HPDE6-E6E7 (cell line): Measurements from ENCODE around the gene RUFY1.
"Not testable (repeated sequence)": the region's sequence is repeated elsewhere in the genome, so short reads cannot be mapped to it uniquely, and the experiment has no call there.

Source experiments
- DNase-seq: peaks from one replicate; pipeline ENCODE4 v3.0.0; 2011; ENCODE audit warnings: missing footprints; ENCODE audit errors: extremely low spot score

Gene RUFY1

GRCh38 chr5:179623003-179623905 lies 72.9 kb downstream of the RUFY1 start, which contains the start of gene HNRNPH1:
Gene HNRNPH1, minus strand, starts transcription at chr5:179623671. Its CDS starts 538 bp downstream, at chr5:179623133.
- DNase-seq = peak; percentile 98

DNA sequence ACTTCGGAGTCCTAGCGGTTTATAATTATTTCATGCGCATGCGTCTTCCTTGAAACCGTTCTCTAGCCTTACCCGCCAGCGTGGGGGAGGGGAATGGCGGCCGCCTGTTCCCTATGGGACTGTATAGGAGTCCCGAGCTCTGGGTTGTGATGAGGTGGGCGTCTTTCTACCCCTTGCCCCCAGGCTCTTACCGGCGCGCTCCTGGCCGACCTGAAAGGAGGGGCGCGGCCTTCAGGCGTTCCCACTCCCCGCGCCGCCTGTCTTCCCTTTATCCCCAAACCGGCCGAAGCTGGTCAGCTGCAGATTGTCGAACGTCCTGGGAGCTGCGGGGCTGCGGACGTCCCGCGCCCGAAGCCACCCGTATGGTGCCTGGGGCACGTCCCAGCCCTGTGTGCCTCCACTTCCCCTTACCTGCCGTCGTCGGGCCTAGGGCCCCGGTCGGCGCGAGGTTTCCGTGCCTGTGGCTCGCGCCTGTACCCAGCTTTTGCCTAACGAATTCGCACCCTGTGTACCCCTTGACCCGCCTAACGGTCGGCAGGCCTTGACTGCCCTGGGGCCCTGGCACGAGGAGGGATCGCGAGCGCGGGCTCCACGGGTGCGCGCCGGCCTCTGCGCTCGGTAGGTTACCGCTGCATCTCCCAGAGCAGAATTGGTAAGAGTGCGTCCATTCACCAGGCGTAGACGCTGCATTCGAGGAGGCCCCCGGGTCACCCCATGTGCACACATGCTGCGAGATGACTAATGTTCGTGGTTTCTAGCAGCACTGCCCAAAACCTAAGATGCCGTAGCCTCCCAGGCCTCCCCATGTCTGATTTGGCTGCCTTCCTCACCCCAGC lies 73.8 kb downstream of the RUFY1 start:
- peak; percentile 67 for DNase-seq

DNA sequence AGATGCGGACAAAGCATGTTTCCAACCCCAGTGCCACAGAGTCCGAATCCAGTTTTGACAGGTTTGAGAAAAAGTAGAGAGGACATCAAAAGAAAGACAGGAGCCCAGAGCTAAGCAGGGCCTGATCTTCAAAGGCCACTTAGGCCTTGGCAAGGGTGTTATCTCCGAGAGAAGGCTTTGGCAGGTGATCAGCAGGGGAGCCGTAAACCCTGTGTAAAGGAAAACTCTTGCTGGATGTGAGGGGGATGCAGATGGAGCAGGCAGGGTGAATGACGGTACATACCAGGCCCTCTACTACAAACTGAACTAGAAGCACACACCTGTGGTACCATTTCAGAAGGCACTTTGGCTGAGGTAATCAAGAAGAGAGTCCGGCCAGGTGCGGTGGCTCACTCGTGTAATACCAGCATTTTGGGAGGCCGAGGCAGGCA lies 74.5 kb downstream of the RUFY1 start:
- no peak for DNase-seq

GRCh38 chr5:179633501-179634369 lies 83.4 kb downstream of the RUFY1 start:
- not testable (repeated sequence) for DNase-seq

DNA sequence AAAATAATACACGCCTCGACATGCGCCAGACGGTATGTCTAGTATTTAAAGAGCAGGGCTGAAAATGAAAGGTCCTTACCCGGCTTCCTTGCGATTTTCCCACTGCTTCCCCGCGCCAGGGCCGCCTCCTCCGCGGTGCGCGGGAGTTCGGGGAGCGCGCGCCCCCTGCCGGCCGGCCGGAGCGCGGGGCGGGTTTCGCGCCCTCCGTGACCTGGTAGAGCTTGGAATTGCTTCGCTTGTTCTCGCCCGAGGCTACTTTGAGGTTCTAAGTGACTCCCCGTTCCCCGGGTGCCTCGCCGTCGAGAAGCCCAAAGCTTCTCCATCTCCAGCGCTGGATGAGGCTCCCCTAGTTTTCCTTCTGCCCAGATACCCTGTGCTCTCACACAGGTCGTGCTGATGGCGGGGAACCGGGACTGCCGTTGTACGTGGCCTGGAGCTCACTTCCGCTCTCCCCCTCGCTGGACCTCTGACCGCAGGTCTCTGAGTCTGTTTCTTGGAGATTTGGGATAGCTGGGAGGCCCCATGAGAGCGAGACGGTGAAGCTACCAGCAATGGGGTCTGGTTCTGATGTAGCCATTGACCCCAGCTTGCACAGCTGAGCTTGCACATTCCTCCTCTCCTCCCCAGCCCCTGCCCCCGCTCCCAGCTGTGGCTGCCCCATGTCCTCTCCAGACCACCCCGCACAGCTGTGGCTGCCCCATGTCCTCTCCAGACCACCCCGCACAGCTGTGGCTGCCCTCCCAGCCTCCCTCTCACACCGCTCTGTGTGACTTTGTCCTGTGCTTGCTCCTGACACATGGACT lies 84.2 kb downstream of the RUFY1 start:
- not testable (repeated sequence) for DNase-seq

- DNase-seq = not testable (repeated sequence)
These were observed 88.9 kb downstream of the RUFY1 start for GRCh38 chr5:179639296-179639695.

- not testable (repeated sequence) for DNase-seq
These were observed 91.4 kb downstream of the RUFY1 start for GRCh38 chr5:179641745-179642144.

DNA sequence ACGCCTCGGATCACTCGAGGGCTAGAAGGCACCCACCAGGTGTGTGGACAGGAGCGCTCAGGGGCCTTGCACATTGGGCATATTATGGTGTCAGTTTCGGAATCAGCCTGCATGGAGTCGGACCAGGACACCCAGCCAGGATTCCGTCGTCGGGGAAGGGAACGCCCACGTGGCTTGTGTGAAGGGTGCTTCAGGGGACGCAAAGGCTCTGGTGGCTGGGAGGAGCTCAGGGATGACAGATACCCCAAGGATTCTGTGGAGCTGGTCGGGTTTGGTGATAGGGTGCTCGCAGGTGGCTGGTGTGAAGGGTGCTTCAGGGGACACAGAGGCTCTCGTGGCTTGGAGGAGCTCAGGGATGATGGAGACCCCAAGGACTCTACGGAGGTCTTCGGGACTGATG lies 92.3 kb downstream of the RUFY1 start:
- DNase-seq = not testable (repeated sequence)

DNA sequence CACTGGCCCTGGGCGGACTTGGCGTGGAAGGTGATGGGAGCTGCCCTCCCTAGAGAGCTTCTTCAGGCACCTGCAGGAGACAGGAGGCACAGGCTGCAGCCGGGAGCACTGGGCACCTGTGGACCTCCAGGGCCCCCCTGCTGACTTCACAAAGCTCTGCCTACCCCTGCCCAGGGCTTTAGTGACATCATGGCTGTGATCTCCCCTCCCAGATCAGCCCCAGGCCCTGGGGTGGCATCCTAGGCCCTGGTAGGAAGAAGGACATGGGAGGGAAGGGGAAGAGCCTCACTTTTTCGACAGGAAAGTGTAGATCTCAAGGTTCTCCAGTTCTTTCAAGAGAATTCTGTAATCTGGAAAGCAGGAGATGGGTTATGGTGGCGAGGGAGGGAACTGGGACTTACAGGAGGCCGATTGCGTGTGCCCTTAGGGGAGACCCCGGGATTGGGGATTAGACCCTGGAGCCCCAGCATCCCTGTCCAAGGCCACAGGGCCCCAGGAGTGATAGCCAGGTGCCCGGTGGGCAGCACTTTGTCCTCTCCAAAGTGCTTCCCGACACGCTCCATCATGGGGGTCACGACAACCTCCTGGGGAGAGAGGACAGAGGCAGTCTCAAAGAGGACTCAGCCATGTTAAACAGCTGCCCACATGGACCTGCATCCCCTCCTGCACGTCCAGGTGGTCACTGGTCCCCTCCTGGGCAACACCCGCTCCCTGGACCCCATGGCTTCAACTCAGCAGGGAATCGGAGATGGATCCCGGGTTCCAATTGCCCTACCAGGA lies 93.0 kb downstream of the RUFY1 start:
- DNase-seq = not testable (repeated sequence)

DNA sequence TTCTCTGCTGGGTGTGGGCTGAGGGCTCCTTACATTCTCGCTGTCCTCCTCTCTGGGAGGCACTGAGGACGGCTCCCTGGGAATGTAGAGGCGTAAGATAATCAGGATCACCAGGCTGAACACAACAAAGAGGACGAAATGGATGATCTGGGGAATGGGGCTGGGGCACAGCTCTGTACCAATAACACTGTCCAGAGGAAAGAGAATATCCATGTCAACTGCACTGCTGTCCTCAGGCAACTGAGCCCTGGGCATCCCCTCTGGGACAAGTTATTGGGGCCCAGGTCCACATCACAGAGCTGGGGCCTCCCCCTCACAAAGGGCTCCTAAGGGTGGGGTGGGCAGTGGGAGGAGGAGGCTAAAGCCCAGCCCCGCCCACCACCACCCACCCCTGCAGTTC lies 94.4 kb downstream of the RUFY1 start:
- not testable (repeated sequence) for DNase-seq

DNA sequence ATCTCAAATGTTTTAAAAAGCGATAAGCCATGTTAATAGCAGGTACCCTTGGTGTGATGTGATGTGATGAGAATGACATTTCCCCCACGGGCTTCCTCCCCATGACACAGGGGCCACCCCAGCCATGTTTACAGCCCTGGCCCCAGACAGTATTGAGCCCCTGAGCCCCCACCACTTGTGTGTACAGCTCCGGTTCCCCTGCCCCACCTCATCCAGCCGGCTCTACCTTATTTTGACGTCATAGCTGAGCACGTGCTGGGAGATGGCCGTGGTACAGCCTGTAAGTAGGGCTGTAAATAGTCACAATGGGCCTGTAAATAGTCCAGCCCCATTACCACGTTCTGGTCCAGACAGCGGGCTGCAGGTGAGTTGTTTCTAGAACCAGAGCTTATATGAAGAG lies 98.1 kb downstream of the RUFY1 start:
- DNase-seq = no peak

DNA sequence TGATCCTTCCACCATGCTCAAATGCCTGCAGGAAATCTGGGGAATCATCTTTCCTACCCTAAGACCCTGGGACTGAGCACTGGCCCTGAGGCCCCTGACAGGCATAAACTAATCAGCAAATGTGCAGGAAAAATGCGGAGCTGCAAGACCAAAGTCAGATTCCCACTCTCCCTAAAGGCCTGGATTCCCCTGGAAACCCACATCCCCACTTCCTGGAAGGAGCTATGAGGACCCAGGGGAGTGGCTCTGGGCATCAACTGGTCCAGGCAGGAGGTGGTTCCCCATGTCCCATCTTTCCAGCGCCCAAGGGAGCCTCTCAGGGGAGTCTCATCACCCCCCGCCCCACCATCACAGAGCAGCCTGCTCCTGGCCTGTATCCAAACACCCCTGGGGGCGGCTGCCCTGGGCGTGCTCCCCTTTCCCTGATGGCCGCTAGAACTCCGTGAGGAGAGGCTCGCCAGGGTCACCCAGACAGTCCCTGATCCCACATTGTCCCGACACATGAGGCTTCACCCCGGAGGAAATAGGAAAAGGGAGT lies 98.9 kb downstream of the RUFY1 start:
- not testable (repeated sequence) for DNase-seq

DNA sequence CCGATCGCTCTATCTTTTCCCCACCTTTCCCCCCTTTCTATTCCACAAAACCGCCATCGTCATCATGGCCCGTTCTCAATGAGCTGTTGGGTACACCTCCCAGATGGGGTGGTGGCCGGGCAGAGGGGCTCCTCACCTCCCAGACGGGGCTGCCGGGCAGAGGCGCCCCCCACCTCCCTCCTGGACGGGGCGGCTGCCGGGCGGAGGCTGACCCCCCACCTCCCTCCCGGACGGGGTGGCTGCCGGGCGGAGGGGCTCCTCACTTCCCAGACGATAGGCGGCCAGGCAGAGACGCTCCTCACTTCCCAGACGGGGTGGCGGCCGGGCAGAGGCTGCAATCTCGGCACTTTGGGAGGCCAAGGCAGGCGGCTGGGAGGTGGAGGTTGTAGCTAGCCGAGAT lies 99.9 kb downstream of the RUFY1 start:
- not testable (repeated sequence) for DNase-seq

- DNase-seq = not testable (repeated sequence)
These were observed 102.8 kb downstream of the RUFY1 start for GRCh38 chr5:179653135-179653534.

- not testable (repeated sequence) for DNase-seq
These were observed 107.2 kb downstream of the RUFY1 start for GRCh38 chr5:179657302-179658178.

- not testable (repeated sequence) for DNase-seq
These were observed 108.0 kb downstream of the RUFY1 start for GRCh38 chr5:179658179-179658856.
